Lung (tissue), 12 donors: Measurements from ENCODE around the gene PHF1. TPM values are rescaled to one million over a fixed set of nuclear protein-coding genes. Genes with fewer than 3 reads are reported as not detected.

Source experiments
- ATAC-seq: fragments of 200-7000 bp; cut with Tn5 transposase; one replicate; pipeline ENCODE4 v1.9.1; 2020; ENCODE audit warnings: moderate number of reproducible peaks; ENCODE audit not compliant: insufficient read depth, low FRiP score
- DNase-seq, 3 donors: peaks; one replicate each; pipeline ENCODE4 v3.0.0-alpha.2; 2013 to 2017
- H3K27ac ChIP-seq, 2 donors: one replicate each; pipeline ENCODE4 v1.5.1; 2013; ENCODE audit warnings: mild to moderate bottlenecking in 2 of 2, moderate library complexity in 2 of 2, control low read depth in 1 of 2, inconsistent platforms in 1 of 2, low read depth in 1 of 2, low read length in 1 of 2
- H3K27me3 ChIP-seq, 3 donors: one replicate each; pipeline ENCODE4 v1.5.1; 2013; ENCODE audit warnings: low read length in 2 of 3; ENCODE audit not compliant: control insufficient read depth in 3 of 3, insufficient read depth in 3 of 3
- H3K36me3 ChIP-seq, 4 donors: one replicate each; pipeline ENCODE4 v1.5.1; 2013; ENCODE audit warnings: low read length in 4 of 4, mild to moderate bottlenecking in 1 of 4, moderate library complexity in 1 of 4; ENCODE audit not compliant: control insufficient read depth in 4 of 4, insufficient read depth in 4 of 4
- H3K4me1 ChIP-seq, 5 donors: one replicate each; pipeline ENCODE4 v1.5.1; 2013; ENCODE audit warnings: low read length in 5 of 5, mild to moderate bottlenecking in 2 of 5, moderate library complexity in 1 of 5; ENCODE audit not compliant: control insufficient read depth in 5 of 5, insufficient read depth in 5 of 5
- H3K4me3 ChIP-seq: one replicate; pipeline ENCODE4 v1.5.1; 2013; ENCODE audit warnings: mild to moderate bottlenecking, control low read depth, moderate library complexity
- H3K9ac ChIP-seq, 2 donors: one replicate each; pipeline ENCODE4 v1.5.1; 2013; ENCODE audit warnings: low read length in 2 of 2, control low read depth in 1 of 2; ENCODE audit not compliant: insufficient read depth in 1 of 2
- H3K9me3 ChIP-seq, 4 donors: one replicate each; pipeline ENCODE4 v1.5.1; 2013; ENCODE audit warnings: low read length in 3 of 4, mild to moderate bottlenecking in 1 of 4, moderate library complexity in 1 of 4; ENCODE audit not compliant: control insufficient read depth in 4 of 4, insufficient read depth in 3 of 4
- CTCF ChIP-seq: IDR thresholded peaks from 2 replicates; pipeline ENCODE4 v1.5.1; 2012; ENCODE audit warnings: mild to moderate bottlenecking; ENCODE audit errors: control extremely low read depth, extremely low read depth
- WGBS, 2 donors: extraction: QIAGEN DNeasy Blood & Tissue Kit; methylation state at CpG; one replicate each; pipeline ENCODE4 v1.1.7; 2013; 5-methylcytosine and 5-hydroxymethylcytosine counted together
- polyA plus RNA-seq, 2 donors: library from polyadenylated mRNA; stranded (reverse); fragments of 200-250 nt; gene quantifications; one replicate each; pipeline ENCODE4 v1.2.1, GENCODE V29; 2013
- total RNA-seq, 2 donors: library from RNA; depleted of rRNA in 1 of 2; stranded (reverse); fragments of >200 nt in 1 of 2; gene quantifications; one replicate each; pipeline ENCODE4 v1.2.1, GENCODE V29; 2014 to 2021
- donor health status: control.
- donor health status: control.
- donor health status: Bipolar disorder and iron deficiency.
- donor health status: healthy.
- donor health status: DM: yes; HTN: yes; CAD: no.

PHF1 gene
- total and polyA plus RNA-seq, 4 donors = 30.9 to 121 (median 45.1) TPM

GRCh38 chr6:33415831-33416230 is 5.0 kb downstream of the PHF1 start:
- WGBS, 2 donors = 82 to 88% methylated on average over 9 of the region's 9 CpGs
- DNase-seq (no peak), ATAC-seq (no peak)
- H3K27ac ChIP-seq = no peak overlapping the region
- no peaks in the 10 kb centered on the region for H3K27me3 ChIP-seq
- TF ChIP-seq CTCF = no peak
- no peak overlapping the region for H3K4me3 ChIP-seq
- H3K36me3 ChIP-seq = peaks cover 4 to 32% (median 16%) of the 10 kb centered on the region in 4 donors
- H3K4me1 ChIP-seq = peaks cover 7 to 47% (median 15%) of the 10 kb centered on the region in 5 donors
- H3K9ac ChIP-seq = no peak overlapping the region
- no peaks in the 10 kb centered on the region for H3K9me3 ChIP-seq

- 53 to 69% methylated on average over 12 of the region's 12 CpGs for WGBS, 2 donors
- ATAC-seq = no peak
- peaks cover 5 to 47% (median 16%) of the 10 kb centered on the region in 5 donors for H3K4me1 ChIP-seq
These were observed 5.7 kb downstream of the PHF1 start for GRCh38 chr6:33416386-33417127.

GRCh38 chr6:33417128-33417902 is 6.5 kb downstream of the PHF1 start:
- TF ChIP-seq CTCF = no peak
- H3K27me3 ChIP-seq = no peaks in the 10 kb centered on the region
- H3K4me3 ChIP-seq = peak overlapping the region; percentile 34
- H3K27ac ChIP-seq = peak overlapping the region; percentile 52 to 80
- 3% methylated on average over 25 of the region's 25 CpGs for WGBS, 2 donors
- DNase-seq (no peak), ATAC-seq (peak; percentile 4)
- no peaks in the 10 kb centered on the region for H3K9me3 ChIP-seq
- H3K4me1 ChIP-seq = peaks cover 0 to 40% (median 15%) of the 10 kb centered on the region in 5 donors
- peak overlapping the region; percentile 51 to 86 for H3K9ac ChIP-seq
- H3K36me3 ChIP-seq = peaks cover 4 to 32% (median 16%) of the 10 kb centered on the region in 4 donors

More at GRCh38 chr6:33416386-33417127, 5.7 kb downstream of the PHF1 start:
- H3K27me3 ChIP-seq = no peaks in the 10 kb centered on the region
- no peak overlapping the region for H3K4me3 ChIP-seq
- TF ChIP-seq CTCF = no peak
- DNase-seq = no peak
- peak overlapping the region; percentile 52 to 80 for H3K27ac ChIP-seq
- H3K9ac ChIP-seq = peak overlapping the region; percentile 51 to 86
- no peaks in the 10 kb centered on the region for H3K9me3 ChIP-seq
- H3K36me3 ChIP-seq = peaks cover 4 to 32% (median 16%) of the 10 kb centered on the region in 4 donors
